RWPE1 (cell line): ENCODE results near the gene NR3C2.

ENCODE experiments used
- CTCF ChIA-PET: fragments of 350-600 bp; sonication (Branson Sonifier 250); formaldehyde crosslinking; extraction: SDS; loops from one replicate; lab custom pipeline; 2021; lab: Yijun Ruan, JAX
- POLR2A ChIA-PET: fragments of 400-600 bp; formaldehyde crosslinking; extraction: SDS; loops from one replicate; lab custom pipeline; 2020; ENCODE audit warnings: antibody characterized with exemption; ENCODE audit not compliant: low non-redundant PET; lab: Yijun Ruan, JAX
- DNase-seq: peaks from one replicate; pipeline ENCODE4 v3.0.0; 2012; ENCODE audit warnings: low spot score
- H3K27ac ChIP-seq: fragments of 450-650 bp; 2 replicates; pipeline ENCODE4 v1.5.1; 2017
- CTCF ChIP-seq: fragments of 450-650 bp; conservative IDR thresholded peaks from 2 replicates; pipeline ENCODE4 v1.5.1; 2017; ENCODE audit warnings: low read depth, mild to moderate bottlenecking

Gene NR3C2

GRCh38 chr4:148118633-148119032 lies 323.6 kb downstream of the NR3C2 start:
- ChIA-PET POLR2A (no interaction called here), CTCF (no interaction called here)
- H3K27ac ChIP-seq, result no peak overlapping the region
- no peak for DNase-seq
- TF ChIP-seq CTCF, result no peak

- no peak overlapping the region for H3K27ac ChIP-seq
- no peak for DNase-seq
- POLR2A ChIA-PET, result no interaction called here
- no peak for TF ChIP-seq CTCF
- CTCF ChIA-PET, result no interaction called here
These were observed 324.0 kb downstream of the NR3C2 start for GRCh38 chr4:148118179-148118578.

- DNase-seq, result peak; percentile 36
These were observed 325.2 kb downstream of the NR3C2 start for GRCh38 chr4:148116969-148117368.

GRCh38 chr4:148116264-148116663 lies 325.9 kb downstream of the NR3C2 start:
- POLR2A ChIA-PET, result no interaction called here
- CTCF ChIA-PET, result interaction anchor here (0.6 kb wide), 2 partner anchors 13 to 243 kb away, joined by 4 to 5 read pairs; no protein-coding TSS in a partner anchor
- DNase-seq, result no peak
- no peak for TF ChIP-seq CTCF
- H3K27ac ChIP-seq, result no peak overlapping the region

More at GRCh38 chr4:148116969-148117368, 325.2 kb downstream of the NR3C2 start:
- CTCF ChIA-PET, result no interaction called here
- no peak overlapping the region for H3K27ac ChIP-seq
- POLR2A ChIA-PET, result no interaction called here
- TF ChIP-seq CTCF, result no peak

GRCh38 chr4:148114436-148114835 lies 327.8 kb downstream of the NR3C2 start:
- no peak for DNase-seq
- no peak for TF ChIP-seq CTCF
- ChIA-PET POLR2A (no interaction called here), CTCF (no interaction called here)
- H3K27ac ChIP-seq, result no peak overlapping the region

GRCh38 chr4:148112231-148112982 lies 329.8 kb downstream of the NR3C2 start:
- CTCF ChIA-PET, result interaction anchor here (0.6 kb wide), 1 partner anchor 52 kb away, joined by 5 read pairs; no protein-coding TSS in a partner anchor

More at GRCh38 chr4:148112231-148112982, 329.8 kb downstream of the NR3C2 start:
- H3K27ac ChIP-seq, result no peak overlapping the region
- DNase-seq, result no peak
- POLR2A ChIA-PET, result no interaction called here
- TF ChIP-seq CTCF, result no peak
